Endothelial cell of umbilical vein (primary cell): Measurements from ENCODE around the gene BMP2K. TPM values are rescaled to one million over a fixed set of nuclear protein-coding genes. Genes with fewer than 3 reads are reported as not detected.

Source experiments
- BruUV-seq: library from RNA; stranded (reverse); fragments of 400-500 nt; replicated peaks from 2 replicates; lab custom pipeline; 2021; lab: Mats Ljungman, UMichigan
- CTCF ChIA-PET: fragments of 300-600, 350-600 bp; sonication (Branson Sonifier 250); formaldehyde crosslinking; loops from one replicate; lab custom pipeline; 2021; ENCODE audit warnings: antibody characterized with exemption, inconsistent platforms; lab: Charles Lee
- POLR2A ChIA-PET: fragments of 300-600, 350-600 bp; sonication (Branson Sonifier 250); formaldehyde crosslinking; loops from one replicate; lab custom pipeline; 2021; ENCODE audit warnings: antibody characterized with exemption, inconsistent platforms; lab: Charles Lee
- DNase-seq: peaks from one replicate; pipeline ENCODE4 v3.0.0-alpha.2; 2011; ENCODE audit warnings: low read depth, low spot score
- FAIRE-seq: peaks from 2 replicates; lab custom pipeline; 2011; peaks lifted over from hg19 to GRCh38; lab: Jason Lieb, UNC
- H2AFZ ChIP-seq: 2 replicates; pipeline ENCODE4 v1.6.0; 2012; ENCODE audit warnings: low read depth, low read length, control low read depth, inconsistent platforms
- H3K27ac ChIP-seq: 2 replicates; pipeline ENCODE4 v1.5.1; 2011; ENCODE audit warnings: low read depth, mild to moderate bottlenecking, control low read depth, low read length, moderate library complexity; ENCODE audit not compliant: insufficient read depth
- H3K27me3 ChIP-seq, 2 experiments: 2 replicates each; pipeline versions ENCODE4 v1.6.0 to v1.6.1; 2011; ENCODE audit warnings: low read length in 2 of 2, mixed read lengths in 1 of 2; ENCODE audit not compliant: control insufficient read depth in 2 of 2, insufficient read depth in 2 of 2
- H3K36me3 ChIP-seq, 2 experiments: 2 replicates in 1 of 2; 3 replicates in 1 of 2; pipeline ENCODE4 v1.5.1; 2011; ENCODE audit warnings: low read length in 2 of 2, mild to moderate bottlenecking in 1 of 2, moderate library complexity in 1 of 2; ENCODE audit not compliant: control insufficient read depth in 2 of 2, insufficient read depth in 2 of 2; ENCODE audit errors: extremely low read depth in 1 of 2
- H3K4me1 ChIP-seq: 3 replicates; pipeline ENCODE4 v1.5.1; 2011; ENCODE audit warnings: mild to moderate bottlenecking, low read length; ENCODE audit not compliant: control insufficient read depth, insufficient read depth; ENCODE audit errors: extremely low read depth
- H3K4me2 ChIP-seq: 2 replicates; pipeline ENCODE4 v1.6.1; 2011; ENCODE audit warnings: low read length, control low read depth, mixed read lengths; ENCODE audit not compliant: insufficient read depth
- H3K4me3 ChIP-seq, 3 experiments: fragments of 200-600 bp in 1 of 3; sonication (generic), shearing (Covaris generic) in 1 of 3; replicated peaks in 1 of 3; 2 replicates each; pipeline ENCODE4 v1.5.1; 2011 to 2016; ENCODE audit warnings: control low read depth in 3 of 3, low read length in 3 of 3, mild to moderate bottlenecking in 2 of 3, inconsistent platforms in 1 of 3, low read depth in 1 of 3, moderate library complexity in 1 of 3; ENCODE audit not compliant: insufficient read depth in 1 of 3
- H3K79me2 ChIP-seq: 2 replicates; pipeline ENCODE4 v1.6.0; 2012; ENCODE audit warnings: low read length, inconsistent platforms; ENCODE audit not compliant: control insufficient read depth, insufficient read depth
- H3K9ac ChIP-seq: replicated peaks from 2 replicates; pipeline ENCODE3; 2011; ENCODE audit warnings: low read length, control low read depth; ENCODE audit not compliant: insufficient read depth; ENCODE audit errors: extremely low read depth
- H3K9me1 ChIP-seq: replicated peaks from 3 replicates; pipeline ENCODE4 v1.6.0; 2011; ENCODE audit warnings: mild to moderate bottlenecking, low read length; ENCODE audit not compliant: control insufficient read depth, insufficient read depth; ENCODE audit errors: extremely low read depth
- H3K9me3 ChIP-seq: replicated peaks from 2 replicates; pipeline ENCODE4 v1.5.1; 2012; ENCODE audit warnings: low read length, inconsistent platforms; ENCODE audit not compliant: control insufficient read depth, insufficient read depth
- H4K20me1 ChIP-seq: replicated peaks from 2 replicates; pipeline ENCODE3; 2011; ENCODE audit warnings: mild to moderate bottlenecking, low read length; ENCODE audit not compliant: control insufficient read depth, insufficient read depth; ENCODE audit errors: extremely low read depth
- EZH2 ChIP-seq: IDR thresholded peaks from 2 replicates; pipeline ENCODE4 v1.6.1; 2012; ENCODE audit warnings: borderline replicate concordance, low read depth, mild to moderate bottlenecking, moderate library complexity, low read length, inconsistent platforms; ENCODE audit not compliant: severe bottlenecking
- FOS ChIP-seq: IDR thresholded peaks from 2 replicates; pipeline ENCODE4 v1.6.1; 2011; ENCODE audit warnings: mild to moderate bottlenecking, low read length, moderate library complexity, borderline replicate concordance; ENCODE audit not compliant: insufficient read depth
- GATA2 ChIP-seq: IDR thresholded peaks from 2 replicates; pipeline ENCODE4 v1.7.0; 2011; ENCODE audit warnings: low read depth, mild to moderate bottlenecking, moderate library complexity, mixed read lengths, low read length; ENCODE audit not compliant: insufficient read length, insufficient read depth
- JUN ChIP-seq: IDR thresholded peaks from 2 replicates; pipeline ENCODE4 v1.6.1; 2011; ENCODE audit warnings: borderline replicate concordance, low read depth; ENCODE audit not compliant: insufficient read length, insufficient read depth
- MYC ChIP-seq: IDR thresholded peaks from one replicate; pipeline ENCODE4 v1.6.1; 2011; ENCODE audit warnings: mild to moderate bottlenecking, low read depth, low read length
- POLR2A ChIP-seq: IDR thresholded peaks from 2 replicates; pipeline ENCODE4 v1.6.1; 2012; ENCODE audit warnings: low read depth, mild to moderate bottlenecking, control low read depth, low read length
- POLR2AphosphoS5 ChIP-seq: IDR thresholded peaks from 2 replicates; pipeline ENCODE4 v1.6.1; 2012; ENCODE audit warnings: low read depth, mild to moderate bottlenecking, control low read depth, low read length, moderate library complexity; ENCODE audit not compliant: insufficient read depth
- dilution Hi-C: fragments of 300-500 bp; cut with MboI; formaldehyde crosslinking; loops from one replicate; pipeline ENCODE4 v1.15.0; 2019; ENCODE audit warnings: low sequenced_read_pairs; ENCODE audit not compliant: extremely low pct_ligation_motif_present
- intact Hi-C: fragments of 100-400 bp; cut with micrococcal nuclease; formaldehyde crosslinking; loops from one replicate; pipeline ENCODE4 v1.10.0; 2022
- polyA plus RNA-seq, 4 experiments: library from polyadenylated mRNA; depleted of rRNA in 3 of 4; stranded (reverse) in 3 of 4; unstranded in 1 of 4; fragments of >200 nt; gene quantifications; 2 replicates each; pipeline versions ENCODE4 v1.2.1 to v1.2.3, GENCODE V29; 2011 to 2012; ENCODE audit warnings: missing spikeins in 1 of 4
- total RNA-seq: library from RNA; stranded (reverse); gene quantifications from 2 replicates; pipeline ENCODE4 v1.2.3, GENCODE V29; 2021
- TF ChIP-seq, protein P1 (sequence below), 2 donors: IDR thresholded peaks; 1 replicate in 1 of 2; 2 replicates in 1 of 2; pipeline ENCODE4 v1.5.1; 2011; ENCODE audit warnings: low read length in 2 of 2, mild to moderate bottlenecking in 2 of 2, moderate library complexity in 2 of 2, control low read depth in 1 of 2, inconsistent platforms in 1 of 2, low read depth in 1 of 2; ENCODE audit not compliant: insufficient read depth in 1 of 2; ENCODE audit errors: extremely low read depth in 1 of 2
- TF ChIP-seq, protein P2 (sequence below): IDR thresholded peaks from 2 replicates; pipeline ENCODE4 v1.6.1; 2011; ENCODE audit not compliant: insufficient read depth, insufficient read length

Gene BMP2K
- total and polyA plus RNA-seq, 2 donors (not counting 3 experiments of a cell fraction or from before 2014, with no cell fraction given): 16.1 to 37.9 TPM

DNA sequence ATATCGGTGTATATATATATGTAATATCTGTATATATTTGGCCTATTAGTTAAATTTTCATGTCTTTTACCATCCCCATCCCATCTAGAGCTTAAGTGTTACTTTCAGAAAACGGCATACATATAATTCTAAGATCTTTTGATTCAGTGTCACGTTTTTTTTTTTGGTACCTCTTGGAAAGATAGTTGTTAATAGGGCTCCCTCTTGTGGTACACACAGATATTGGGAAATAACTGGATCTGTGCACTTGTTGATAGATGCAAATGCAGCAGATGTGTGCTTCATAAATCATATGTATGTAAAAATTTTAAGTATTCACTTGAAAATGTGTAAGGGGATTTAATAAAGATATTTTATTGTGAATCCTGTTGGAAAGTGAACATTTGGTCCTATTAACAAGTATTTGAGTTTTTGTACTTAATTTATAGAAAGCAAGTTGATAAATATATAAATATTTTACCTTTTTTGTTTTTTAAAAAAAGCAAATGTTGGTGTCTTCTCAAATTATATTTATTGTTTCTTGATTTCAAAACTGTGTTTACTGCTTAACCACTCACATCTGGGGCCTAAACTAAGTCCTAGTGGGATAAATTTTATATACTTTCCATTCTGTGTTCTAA, 88.4 kb downstream of the BMP2K start:
- FAIRE-seq: peak; percentile 15
- no peak overlapping the region for H3K27ac ChIP-seq
- ChIA-PET POLR2A (no interaction called here), CTCF (interaction anchor here (0.5 to 2.6 kb wide), 34 partner anchors 10 to 346 kb away, joined by 3 to 129 read pairs (median 4); no protein-coding TSS in a partner anchor)
- H3K79me2 ChIP-seq: no peaks in the 10 kb centered on the region
- H3K4me1 ChIP-seq: no peaks in the 10 kb centered on the region
- no peaks in the 10 kb centered on the region for H4K20me1 ChIP-seq
- no peak overlapping the region for H3K9ac ChIP-seq
- no peak overlapping the region for H3K4me2 ChIP-seq
- intact Hi-C loops (loop anchor here (1.0 to 10.0 kb wide), 6 partner anchors 87 to 910 kb away; partner anchors contain the start of gene BMP2K), dilution Hi-C loops (loop anchor here (25.0 kb wide), 1 partner anchor 252 kb away; no protein-coding TSS in a partner anchor)
- no peak overlapping the region for H2AFZ ChIP-seq
- no peaks in the 10 kb centered on the region for H3K9me1 ChIP-seq
- no peaks in the 10 kb centered on the region for H3K9me3 ChIP-seq
- no TSS peak for BruUV-seq
- no peak overlapping the region for H3K4me3 ChIP-seq
- peak; percentile 85 for DNase-seq
- TF ChIP-seq POLR2A (no peak), GATA2 (no peak)
- TF ChIP-seq, protein P1, sequence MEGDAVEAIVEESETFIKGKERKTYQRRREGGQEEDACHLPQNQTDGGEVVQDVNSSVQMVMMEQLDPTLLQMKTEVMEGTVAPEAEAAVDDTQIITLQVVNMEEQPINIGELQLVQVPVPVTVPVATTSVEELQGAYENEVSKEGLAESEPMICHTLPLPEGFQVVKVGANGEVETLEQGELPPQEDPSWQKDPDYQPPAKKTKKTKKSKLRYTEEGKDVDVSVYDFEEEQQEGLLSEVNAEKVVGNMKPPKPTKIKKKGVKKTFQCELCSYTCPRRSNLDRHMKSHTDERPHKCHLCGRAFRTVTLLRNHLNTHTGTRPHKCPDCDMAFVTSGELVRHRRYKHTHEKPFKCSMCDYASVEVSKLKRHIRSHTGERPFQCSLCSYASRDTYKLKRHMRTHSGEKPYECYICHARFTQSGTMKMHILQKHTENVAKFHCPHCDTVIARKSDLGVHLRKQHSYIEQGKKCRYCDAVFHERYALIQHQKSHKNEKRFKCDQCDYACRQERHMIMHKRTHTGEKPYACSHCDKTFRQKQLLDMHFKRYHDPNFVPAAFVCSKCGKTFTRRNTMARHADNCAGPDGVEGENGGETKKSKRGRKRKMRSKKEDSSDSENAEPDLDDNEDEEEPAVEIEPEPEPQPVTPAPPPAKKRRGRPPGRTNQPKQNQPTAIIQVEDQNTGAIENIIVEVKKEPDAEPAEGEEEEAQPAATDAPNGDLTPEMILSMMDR (IDR thresholded peaks at IDR 0.05; ENCODE audit: extremely low read depth in 1 of 2, insufficient read depth in 1 of 2, low read depth in 1 of 2, low read length in 2 of 2): peak; percentile 41 to 42
- peaks cover 2 to 6% of the 10 kb centered on the region in 2 experiments for H3K36me3 ChIP-seq
- H3K27me3 ChIP-seq: no peaks in the 10 kb centered on the region

DNA sequence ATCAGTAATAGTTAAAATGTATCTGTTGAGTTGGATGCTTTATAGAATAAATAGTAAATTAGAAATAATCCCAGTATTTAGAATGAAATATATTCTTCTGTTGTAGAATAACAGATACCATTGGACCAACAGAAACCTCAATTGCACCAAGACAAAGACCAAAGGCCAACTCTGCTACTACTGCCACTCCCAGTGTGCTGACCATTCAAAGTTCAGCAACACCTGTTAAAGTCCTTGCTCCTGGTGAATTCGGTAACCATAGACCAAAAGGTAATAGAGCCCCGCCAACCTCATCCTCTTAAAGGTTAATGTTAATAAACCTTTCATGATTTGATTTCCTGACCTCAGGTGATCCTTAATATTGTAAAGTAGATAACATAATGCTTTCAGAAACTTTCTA, 89.3 kb downstream of the BMP2K start:
- H3K9me3 ChIP-seq: no peaks in the 10 kb centered on the region
- no peak for FAIRE-seq
- H3K4me3 ChIP-seq: no peak overlapping the region
- dilution Hi-C loops (loop anchor here (25.0 kb wide), 1 partner anchor 253 kb away; no protein-coding TSS in a partner anchor), intact Hi-C loops (loop anchor here (2.0 to 10.0 kb wide), 2 partner anchors 807 to 911 kb away; no protein-coding TSS in a partner anchor)
- no peak overlapping the region for H3K9ac ChIP-seq
- CTCF ChIA-PET: no interaction called here
- no peak for DNase-seq
- no peak overlapping the region for H3K4me2 ChIP-seq
- POLR2A ChIA-PET: no interaction called here
- no peak for TF ChIP-seq POLR2AphosphoS5
- TF ChIP-seq, protein P1 (IDR thresholded peaks at IDR 0.05; ENCODE audit: extremely low read depth in 1 of 2, insufficient read depth in 1 of 2, low read depth in 1 of 2, low read length in 2 of 2): no peak
- TF ChIP-seq JUN: no peak
- no peak for TF ChIP-seq EZH2
- no peak for TF ChIP-seq GATA2
- no peak for TF ChIP-seq MYC
- no peak for TF ChIP-seq FOS
- TF ChIP-seq, protein P2, sequence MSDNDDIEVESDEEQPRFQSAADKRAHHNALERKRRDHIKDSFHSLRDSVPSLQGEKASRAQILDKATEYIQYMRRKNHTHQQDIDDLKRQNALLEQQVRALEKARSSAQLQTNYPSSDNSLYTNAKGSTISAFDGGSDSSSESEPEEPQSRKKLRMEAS: no peak
- no peak for TF ChIP-seq POLR2A
- no peak overlapping the region for H3K27ac ChIP-seq
- H4K20me1 ChIP-seq: no peaks in the 10 kb centered on the region
- no TSS peak for BruUV-seq
- no peaks in the 10 kb centered on the region for H3K79me2 ChIP-seq
- H3K27me3 ChIP-seq: no peaks in the 10 kb centered on the region
- no peaks in the 10 kb centered on the region for H3K4me1 ChIP-seq
- peaks cover 2 to 6% of the 10 kb centered on the region in 2 experiments for H3K36me3 ChIP-seq
- H2AFZ ChIP-seq: no peak overlapping the region
- no peaks in the 10 kb centered on the region for H3K9me1 ChIP-seq
